Germinal center (tissue), 1 donor: ENCODE results near the gene NUBP2.
"Not testable (repeated sequence)": the region's sequence is repeated elsewhere in the genome, so short reads cannot be mapped to it uniquely, and the experiment has no call there.

Experiments
- DNase-seq: peaks from one replicate; pipeline ENCODE4 v3.0.0; 2012; ENCODE audit warnings: mixed read lengths, low spot score

NUBP2 gene

DNA sequence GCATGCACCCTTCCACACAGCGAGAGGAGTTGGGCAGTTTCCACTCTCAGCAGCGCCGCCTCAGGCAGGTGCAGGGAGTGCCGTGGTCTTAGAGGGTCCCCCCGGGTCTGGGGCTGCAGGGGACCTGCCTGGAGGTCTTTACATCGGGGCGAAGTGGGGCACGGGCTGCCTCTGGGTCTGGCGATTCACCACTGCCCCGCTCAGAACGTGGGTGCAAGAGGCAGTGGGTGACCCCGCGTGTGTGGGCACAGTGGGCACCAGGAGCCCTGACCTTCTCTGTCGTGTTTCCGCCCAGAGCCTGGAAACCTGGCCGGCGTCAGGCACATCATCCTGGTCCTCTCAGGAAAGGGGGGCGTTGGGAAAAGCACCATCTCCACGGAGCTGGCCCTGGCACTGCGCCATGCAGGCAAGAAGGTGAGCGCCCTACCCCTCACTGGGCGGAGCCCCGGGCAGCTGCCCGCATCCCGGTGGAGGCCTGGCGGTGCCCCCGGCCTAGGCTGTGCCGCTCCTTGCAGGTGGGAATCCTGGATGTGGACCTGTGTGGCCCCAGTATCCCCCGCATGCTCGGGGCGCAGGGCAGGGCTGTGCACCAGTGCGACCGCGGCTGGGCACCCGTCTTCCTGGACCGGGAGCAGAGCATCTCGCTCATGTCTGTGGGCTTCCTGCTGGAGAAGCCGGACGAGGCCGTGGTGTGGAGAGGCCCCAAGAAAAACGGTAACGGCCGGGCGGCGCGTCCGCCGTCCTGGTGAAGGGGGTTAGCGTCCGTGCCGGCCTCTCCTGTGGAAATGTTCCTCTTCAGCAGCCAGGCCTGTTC lies 3.7 kb downstream of the NUBP2 start:
- DNase-seq: no peak

DNA sequence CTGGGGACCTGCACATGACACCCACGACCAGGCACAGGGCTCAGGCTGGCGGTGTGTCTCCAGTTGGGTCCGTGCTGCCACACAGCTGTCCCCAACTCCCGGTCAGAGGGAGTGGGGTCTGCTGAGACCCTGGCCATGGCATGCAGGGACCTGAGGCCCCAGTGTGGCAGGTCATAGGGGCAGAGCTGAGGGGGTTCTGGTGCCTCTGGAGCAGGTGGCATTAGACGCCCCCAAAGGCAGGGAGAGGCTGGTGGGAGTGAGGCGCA lies 4.2 kb downstream of the NUBP2 start:
- DNase-seq: no peak

DNA sequence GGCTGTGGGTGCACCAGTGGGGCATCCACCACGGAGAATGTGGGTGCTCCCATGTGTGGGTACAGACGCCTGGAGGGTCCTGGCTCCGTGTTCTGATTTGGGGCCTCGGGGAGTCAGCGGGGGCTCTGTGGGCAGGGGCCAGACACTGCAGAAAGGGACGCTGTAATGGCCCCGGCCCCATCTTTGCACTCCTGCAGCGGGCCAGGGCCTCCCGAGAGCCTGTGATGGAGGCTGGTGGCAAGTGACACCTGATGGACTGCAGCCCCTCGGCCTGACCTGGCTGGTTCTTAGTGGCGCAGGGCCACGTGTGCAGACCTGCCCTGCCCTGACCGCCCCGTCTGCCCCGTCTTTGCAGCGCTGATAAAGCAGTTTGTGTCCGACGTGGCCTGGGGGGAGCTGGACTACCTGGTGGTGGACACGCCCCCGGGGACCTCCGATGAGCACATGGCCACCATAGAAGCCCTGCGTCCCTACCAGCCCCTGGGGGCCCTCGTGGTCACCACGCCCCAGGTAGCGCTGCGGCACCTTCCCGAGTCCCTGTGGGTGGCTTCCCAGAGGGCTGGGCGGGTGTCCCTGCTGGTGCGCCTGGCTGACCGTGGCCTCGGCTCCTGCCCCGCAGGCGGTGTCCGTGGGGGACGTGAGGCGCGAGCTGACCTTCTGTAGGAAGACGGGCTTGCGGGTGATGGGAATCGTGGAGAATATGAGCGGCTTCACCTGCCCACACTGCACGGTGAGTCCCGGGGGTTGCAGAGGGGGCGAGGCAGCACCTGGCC lies 4.7 kb downstream of the NUBP2 start:
- no peak for DNase-seq

DNA sequence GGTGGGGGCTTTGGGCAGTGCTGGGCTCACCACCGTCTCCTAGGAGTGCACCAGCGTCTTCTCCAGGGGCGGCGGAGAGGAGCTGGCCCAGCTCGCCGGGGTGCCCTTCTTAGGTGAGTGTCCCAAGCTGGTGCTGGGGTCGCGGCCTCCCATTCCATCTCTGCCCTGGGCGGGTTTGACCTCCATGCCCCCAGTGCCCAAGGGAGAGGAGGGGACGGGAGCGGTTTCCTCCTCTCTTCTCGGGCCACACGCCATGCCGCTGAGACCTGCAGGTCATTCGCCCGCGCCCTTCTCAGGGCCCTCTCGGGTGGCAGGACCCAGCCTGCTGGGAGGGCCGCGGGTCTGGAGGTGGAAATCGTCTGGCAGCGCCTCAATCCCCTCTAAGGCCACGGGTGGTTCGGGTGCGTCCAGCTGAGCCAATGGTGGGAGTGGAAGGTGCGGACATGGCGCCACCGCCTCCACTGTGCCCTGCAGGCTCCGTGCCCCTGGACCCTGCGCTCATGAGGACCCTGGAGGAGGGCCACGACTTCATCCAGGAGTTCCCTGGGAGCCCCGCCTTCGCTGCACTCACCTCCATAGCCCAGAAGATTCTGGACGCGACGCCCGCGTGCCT lies 5.4 kb downstream of the NUBP2 start:
- no peak for DNase-seq

DNA sequence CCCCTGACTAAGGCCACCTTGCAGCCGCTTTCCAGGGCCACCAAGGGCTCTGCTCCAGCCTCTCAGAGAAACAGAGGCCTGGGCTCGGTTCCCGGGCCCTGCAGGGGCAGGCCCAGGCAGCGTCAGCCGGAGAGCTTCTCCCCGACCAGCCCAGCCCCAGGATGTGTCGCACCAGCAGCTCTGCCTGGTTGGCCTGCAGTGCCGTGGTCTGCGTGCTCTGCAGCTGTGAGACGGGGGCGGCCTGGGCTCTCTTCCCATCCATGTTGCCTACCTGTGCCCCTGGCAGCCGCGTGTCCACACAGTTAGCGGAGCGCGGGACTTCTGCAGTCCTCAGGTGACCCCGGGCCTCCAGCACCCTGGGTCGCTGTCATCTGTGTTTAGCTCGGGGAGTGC lies 5.9 kb downstream of the NUBP2 start:
- no peak for DNase-seq

DNA sequence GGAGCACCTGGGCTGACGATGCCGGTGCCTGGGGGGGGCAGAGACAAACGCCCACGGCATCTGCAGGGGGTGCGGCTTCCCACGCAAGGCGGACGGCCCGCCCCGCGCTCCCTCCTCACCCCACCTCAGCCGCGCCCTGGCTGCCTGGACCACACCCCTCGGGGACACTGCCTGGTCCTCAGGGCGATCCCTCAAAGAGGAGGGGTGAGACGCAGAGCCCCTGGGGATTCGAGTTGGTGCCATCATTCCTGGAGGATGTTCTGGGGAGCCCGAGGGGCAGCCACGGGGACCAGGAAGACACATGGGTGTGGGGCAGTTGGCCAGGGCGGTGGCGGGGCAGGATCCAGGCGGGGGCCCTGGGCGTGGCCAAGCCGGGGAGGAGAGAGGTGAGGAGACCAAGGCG lies 6.9 kb downstream of the NUBP2 start:
- no peak for DNase-seq

DNA sequence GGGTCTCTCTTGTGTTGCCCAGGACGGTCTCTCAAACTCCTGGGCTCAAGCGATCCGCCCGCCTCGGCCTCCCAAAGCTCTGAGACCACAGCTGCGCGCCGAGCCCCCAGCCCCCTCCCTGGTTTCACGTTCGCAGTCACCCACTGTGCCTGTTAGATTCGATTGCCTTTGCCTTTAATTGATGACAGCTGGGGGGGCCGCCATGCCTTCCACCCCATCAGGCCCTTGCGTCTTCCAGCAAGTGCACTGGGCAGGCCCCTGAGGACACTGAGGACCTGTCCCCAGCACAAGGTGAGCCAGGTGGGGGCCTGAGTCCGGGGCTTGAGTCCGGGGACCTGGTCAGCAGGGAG lies 7.5 kb downstream of the NUBP2 start:
- DNase-seq: no peak

DNA sequence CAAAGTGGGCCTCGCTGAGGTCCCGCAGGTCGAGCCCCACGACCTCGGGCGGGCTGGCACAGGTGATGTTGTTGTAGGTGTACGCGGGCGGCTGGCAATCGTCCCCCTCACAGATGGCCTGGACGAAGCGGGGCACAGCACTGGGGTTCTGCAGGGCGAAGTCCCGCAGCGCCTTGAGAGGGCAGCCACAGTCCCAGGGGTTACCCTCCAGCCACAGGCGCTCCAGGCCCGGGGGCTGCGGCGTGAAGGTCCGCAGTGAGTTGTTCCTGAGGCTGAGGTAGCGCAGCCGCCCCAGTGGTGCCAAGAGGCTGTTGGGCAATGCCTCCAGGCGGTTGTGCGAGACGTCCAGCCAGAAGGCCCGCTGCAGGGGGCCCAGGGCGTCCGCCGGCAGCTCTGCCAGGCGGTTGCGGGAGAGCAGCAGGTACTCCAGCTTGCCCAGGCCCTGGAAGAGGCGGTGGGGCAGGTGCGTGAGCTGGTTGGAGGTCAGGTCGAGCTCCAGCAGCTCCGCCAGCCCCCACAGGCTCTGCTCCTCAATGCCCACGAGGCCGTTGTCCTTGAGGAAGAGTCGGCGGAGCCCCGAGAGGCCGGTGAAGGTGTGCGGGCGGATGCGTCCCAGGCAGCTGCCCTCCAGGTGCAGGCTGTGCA lies 8.0 kb downstream of the NUBP2 start:
- no peak for DNase-seq

DNA sequence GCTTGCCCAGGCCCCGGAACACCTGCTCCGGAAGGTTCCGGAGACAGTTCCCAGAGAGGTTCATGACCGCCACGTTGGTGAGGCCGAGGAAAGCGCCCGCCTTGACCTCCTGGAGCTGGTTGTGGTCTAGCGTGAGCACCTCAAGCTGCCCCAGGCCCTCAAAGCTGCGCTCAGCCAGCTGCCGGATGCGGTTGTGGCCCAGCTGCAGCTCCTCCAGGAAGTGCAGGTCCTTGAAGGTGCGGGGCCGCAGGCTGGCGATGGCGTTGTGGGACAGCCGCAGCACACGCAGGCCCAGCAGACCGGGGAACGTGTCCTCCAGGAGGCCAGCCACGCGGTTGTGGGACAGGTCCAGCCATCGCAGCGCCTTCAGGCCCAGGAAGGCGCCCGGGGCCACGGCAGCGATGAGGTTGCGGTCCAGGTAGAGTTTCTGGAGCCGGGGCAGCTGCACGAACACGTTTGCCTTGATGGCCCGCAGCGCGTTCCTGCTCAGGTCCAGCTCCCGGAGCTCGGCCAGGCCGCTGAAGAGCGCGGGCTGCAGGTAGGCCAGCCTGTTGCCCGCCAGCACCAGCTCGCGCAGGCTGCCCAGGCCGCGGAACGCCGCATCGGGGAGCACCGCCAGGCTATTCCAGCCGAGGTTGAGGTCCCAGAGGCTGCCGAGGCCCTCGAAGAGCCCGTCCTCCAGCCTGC lies 8.6 kb downstream of the NUBP2 start:
- no peak for DNase-seq

DNA sequence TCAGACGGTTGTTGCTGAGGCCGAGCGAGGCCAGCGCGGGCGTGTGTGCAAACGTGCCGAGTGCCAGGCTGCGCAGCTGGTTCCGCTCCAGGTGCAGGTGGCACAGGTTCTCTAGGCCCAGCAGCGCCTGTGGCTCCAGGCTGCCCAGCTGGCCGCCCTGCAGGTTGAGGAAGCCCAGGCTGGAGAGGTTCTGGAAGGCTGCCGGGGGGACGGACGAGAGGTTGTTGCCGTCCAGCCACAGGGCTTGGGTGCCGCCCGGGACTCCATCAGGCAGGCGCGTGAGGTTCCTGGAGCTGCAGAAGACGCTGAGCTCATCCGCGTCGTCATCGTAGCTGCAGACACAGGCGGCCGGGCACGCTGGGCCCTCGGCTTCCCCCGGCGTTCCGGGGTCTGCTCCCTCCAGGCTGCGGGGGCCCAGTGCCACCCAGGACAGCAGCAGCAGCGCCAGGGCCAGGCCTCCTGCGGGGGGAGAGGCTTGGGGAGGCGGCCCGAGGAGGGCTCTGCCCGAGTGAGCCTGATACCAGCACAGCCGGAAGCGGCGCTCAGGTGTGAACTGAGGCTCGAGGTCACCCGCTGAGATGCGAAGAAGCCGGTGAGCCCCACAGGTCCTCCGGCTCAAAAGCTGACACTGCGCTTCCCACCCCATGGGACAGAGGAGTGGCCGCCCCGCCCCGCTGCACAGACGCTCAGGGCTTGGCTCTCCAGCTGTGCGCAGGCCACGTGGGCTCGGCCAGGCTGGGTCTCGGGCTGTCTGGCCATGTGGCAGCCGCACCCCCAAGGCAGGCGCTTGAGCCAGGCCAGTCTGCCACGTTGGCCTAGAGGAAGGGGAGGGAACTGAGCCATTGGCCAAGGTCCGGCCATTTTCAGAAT lies 9.4 kb downstream of the NUBP2 start:
- DNase-seq: no peak

DNA sequence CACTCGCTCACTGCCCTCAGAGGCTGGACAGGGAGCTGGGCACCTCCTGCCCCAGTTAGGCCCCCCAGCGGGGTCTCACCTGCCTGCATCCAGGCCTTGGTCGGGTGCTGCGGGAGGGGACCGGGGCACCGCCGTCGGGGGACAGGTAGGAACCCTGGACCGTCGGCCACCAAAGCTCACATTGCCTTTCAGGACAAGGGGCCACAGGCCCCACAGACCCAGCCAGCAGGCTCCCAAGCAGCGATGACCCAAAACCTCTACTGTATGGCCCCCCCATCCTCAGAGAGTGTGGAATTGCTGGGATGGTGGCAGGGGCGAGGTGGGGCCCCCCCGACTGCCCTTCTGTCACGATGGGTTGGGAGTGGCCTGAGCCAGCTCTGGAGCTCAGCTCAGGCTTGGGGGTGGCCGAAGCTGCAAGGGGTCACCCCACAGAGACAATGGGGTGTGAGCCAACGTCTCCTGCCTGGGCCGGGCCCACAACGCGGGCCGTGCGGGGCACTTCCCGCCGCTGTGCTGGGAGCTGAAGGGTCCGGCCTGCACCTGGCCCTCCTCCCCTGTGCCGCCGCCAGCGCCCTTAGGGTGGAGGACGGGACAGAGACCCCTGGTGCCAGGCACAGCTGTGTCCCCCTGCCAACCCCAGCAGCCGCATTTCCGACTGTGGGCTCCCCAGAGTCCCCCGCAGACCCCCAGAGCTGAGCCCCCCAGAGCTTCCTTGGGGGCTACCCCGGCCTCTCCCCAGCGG lies 10.2 kb downstream of the NUBP2 start:
- DNase-seq: no peak

DNA sequence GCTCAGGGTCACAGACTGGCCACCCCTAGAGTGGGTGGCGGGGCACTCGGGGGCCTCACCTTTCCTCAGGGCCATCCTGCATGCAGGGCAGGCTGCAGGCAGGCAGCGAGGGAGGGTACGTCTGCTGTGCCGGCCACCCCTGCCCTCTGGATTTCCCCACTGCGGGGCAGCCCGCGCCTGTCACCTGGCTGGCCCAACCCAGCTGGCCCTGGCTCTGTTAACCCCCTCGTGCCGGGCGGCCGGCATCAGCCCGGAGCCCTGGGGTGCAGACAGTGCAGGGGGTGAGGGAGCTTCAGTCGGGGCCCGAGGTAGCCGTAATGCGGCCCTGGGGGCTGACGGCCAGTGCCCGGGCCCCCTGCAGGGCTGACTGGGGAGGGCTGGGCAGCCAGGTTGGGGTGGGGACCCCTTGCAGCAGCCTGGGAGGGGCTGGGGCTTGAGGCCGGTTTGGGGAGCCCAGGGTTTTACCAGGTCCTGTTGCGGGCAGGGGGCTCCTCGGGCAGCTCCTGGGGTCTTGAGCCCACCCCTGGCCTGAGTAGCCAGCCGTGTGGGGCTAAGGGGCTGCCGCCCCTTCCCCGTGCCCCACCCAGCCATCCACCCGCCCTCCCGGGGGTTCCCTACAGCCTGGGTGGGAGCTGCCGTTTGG lies 10.9 kb downstream of the NUBP2 start, which contains the start of gene IGFALS:
Gene IGFALS, minus strand, starts transcription at position 128 of the 643 bp plus-strand sequence. Its CDS starts 53 bp downstream, at position 75.
- no peak for DNase-seq

DNA sequence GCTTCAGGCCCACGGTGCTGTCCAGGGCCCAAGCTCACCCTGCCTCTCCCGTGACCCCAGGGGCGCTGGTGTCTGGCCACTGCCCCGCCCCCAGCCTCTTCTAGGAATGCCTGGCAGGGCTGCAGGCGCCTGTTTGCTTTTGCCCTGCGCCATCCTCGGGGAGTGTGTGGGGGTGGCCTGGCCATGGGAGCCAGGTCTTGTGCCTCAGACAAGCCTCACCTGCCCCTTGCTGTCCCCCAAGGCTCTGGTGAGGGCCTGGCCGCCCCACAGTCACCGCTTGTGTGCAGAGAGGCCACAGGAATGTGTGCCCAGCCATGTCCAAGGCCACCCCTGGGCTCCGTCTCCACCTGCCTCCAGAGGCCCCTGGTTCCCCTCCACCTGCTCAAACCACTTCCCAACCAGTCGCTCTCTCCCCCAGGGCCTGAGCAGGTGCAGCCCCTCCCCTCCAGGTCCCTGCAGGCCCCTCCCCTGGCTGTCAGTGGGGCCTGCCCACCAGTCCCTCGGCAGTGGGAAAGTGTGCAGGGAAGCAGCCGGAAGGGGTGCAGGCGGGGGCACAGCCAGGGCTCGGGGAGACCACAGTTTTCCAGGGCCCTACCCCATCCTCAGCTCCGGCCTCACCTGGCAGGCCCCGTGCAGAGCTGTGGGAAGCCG lies 11.6 kb downstream of the NUBP2 start:
- no peak for DNase-seq

DNA sequence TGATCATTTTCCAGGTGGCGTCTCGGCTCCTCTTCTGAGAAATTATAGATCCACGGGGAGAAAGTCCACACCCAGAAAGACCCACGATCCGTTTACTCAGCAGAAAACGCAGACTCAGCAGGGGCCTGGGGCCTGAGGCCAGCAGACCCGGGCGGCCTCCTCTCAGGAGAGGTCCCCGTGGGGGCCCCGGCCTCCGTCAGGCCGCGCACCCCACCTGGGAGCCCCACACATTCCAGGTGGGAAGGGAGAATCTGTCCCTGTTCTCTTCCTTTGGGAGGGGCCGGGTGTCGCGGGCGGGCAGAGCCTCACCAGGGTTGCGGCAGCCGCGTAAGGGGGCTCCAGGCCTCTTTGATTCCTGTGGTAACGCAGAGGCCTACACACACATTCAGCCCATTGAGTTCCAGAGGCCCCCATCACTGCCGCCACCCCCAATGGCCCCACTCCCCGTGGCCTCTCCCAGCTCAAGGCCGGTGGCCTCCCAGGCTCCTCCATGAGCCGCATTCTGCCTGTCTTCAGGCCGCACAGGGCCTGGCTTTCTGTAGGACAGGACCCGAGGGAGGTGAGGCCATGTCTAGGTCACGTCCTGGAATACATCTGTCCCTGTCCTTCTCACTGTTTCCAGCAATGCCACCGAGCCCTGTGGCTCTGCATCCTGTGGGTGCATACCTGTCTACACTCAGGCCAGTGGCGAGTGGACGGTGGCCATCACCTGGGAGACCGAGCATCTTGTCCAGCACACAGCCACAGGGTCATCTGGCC lies 12.3 kb downstream of the NUBP2 start:
- no peak for DNase-seq

DNA sequence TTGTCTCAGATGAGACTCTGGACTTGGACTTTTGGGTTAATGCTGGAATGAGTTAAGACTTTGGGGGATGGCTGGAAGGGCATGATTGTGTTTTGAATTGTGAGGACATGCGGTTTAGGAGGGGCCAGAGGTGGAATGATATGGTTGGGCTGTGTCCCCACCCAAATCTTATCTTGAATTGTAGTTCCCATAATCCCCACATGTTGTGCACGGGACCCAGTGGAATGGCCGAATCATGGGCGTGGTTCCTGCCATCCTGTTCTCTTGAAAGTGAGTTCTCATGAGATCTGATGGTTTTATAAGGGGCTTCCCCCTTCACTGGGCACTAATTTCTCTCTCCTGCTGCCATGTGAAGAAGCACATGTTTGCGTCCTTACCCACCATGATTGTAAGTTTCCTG lies 16.5 kb downstream of the NUBP2 start:
- DNase-seq: not testable (repeated sequence)

DNA sequence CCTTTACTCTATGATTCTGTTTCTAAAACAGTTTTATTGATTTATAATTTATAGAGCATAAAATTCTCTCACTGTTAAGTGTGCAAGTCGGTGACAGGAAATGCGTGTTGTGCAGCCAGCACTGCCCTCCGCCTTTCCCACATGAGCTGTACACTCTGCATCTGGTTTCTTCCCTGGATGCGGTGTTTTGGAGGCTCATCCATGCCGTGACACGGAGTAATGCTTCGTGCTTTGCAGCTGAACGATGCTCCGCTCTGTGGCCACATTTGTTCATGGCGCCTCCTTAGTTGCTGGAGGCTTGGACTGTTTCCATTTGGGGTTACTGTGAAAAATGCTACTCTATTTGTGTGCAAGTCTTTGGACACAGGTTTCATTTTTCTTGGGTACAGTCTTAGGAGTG lies 17.9 kb downstream of the NUBP2 start:
- DNase-seq: no peak

DNA sequence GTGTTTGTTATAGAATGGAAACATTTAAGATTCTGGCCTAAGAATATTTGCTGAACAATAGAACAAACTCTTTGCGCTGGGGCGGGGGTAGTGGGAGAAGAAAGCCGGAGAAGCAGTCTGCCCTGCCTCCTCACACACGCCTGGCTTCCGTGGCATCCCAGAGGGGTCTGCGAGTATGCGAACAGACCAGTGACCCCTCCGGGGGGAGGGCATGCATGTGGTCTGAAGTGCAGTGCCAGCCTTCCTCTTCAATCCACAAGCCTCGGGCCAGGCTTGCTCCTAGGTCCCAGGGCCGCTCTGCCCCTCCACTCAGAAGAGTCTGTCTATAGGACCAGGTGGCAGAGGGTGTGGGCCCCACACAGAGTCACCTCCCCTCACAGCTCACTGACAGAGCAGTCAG lies 24.9 kb downstream of the NUBP2 start:
- no peak for DNase-seq

DNA sequence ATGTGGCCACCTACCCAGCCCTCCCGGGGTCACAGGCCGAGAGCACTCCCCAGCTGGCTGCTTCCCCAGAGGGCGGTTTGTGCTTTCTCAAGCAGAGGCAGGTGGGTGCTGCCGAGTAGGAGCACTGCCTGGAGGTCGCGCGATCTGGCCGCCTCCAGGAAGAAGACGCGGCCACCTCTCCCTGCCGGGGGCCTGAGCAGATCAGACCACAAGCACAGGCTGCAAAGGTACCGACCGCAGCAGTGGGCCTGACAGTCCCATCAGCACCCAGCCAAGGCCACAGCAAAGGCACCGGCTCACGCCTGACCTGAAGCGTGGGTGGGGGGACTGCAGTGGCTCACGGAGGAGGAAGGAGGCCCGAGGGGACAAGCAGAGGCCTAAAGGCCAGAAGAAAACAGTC lies 25.9 kb downstream of the NUBP2 start:
- DNase-seq: no peak

DNA sequence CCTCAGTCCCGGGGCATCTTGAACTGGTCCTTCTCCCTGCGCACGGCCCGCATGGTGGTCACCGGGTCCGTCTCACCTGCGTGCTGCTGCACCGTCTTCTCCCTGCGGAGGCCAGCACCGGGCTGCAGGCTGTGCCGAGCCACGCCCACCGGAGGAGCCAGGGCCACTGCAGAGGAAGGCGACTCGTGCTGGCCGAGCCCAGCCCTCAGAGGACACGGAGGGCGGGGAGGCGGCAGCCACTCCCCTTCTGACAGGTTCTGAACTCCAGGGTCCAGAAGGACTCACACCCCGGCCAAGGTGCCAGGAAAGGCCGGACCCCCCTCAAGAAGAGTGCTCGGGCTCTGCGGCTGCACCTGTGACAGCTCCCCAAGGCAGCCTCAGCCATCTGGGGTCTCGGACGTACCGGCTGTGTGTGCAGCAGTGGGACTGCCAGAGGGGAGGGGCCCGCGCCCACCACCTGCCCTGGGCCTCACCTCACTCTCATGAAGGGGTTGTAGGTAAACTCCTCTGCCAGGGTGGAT lies 26.6 kb downstream of the NUBP2 start:
- no peak for DNase-seq
